Measurements from ENCODE around the gene EHD3.

DNA sequence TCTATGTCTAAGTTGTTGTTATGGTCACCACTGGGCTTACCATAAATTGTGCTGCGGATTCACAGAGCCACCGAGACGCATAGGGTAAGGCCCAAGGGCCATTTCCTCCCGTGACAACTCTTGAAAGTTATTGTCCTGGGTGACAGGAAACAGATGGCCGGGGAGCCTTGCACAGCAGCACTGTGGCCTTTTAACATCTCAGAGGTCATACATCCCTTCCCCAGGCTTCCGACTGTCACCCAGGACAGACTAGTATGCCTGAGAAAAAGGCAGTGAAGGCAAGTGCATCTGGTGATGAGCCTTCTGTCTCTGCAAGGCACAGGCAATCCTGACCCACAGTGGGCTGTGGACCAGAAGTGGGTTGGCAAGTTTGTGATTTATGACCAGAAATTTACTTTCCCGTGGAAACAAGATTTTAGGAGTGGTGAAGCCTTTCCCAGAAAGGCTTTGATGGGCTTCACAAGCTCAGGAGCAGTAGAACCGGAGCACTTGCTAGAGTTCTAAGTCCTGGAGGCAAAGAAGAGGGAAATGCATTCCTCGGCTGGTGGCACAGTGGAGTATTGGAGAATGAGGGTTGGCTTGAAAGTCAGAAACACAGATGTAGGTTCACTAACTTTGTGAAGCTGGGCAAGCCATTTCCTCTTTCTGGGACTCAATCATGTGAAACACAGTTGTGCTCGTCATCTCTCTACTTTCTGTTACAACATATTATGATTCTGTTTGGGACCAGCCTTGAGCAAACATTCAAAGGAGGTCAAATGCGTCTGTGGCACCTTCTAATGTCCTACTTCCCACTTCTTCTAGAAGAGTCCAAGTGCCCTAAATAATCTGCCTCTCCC lies 14.6 kb upstream of the EHD3 start:
- TF ChIP-seq POLR2AphosphoS5 (IDR thresholded peaks at IDR 0.05; ENCODE audit: low read depth), result no peak
- TF ChIP-seq, protein P1, sequence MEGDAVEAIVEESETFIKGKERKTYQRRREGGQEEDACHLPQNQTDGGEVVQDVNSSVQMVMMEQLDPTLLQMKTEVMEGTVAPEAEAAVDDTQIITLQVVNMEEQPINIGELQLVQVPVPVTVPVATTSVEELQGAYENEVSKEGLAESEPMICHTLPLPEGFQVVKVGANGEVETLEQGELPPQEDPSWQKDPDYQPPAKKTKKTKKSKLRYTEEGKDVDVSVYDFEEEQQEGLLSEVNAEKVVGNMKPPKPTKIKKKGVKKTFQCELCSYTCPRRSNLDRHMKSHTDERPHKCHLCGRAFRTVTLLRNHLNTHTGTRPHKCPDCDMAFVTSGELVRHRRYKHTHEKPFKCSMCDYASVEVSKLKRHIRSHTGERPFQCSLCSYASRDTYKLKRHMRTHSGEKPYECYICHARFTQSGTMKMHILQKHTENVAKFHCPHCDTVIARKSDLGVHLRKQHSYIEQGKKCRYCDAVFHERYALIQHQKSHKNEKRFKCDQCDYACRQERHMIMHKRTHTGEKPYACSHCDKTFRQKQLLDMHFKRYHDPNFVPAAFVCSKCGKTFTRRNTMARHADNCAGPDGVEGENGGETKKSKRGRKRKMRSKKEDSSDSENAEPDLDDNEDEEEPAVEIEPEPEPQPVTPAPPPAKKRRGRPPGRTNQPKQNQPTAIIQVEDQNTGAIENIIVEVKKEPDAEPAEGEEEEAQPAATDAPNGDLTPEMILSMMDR (IDR thresholded peaks at IDR 0.05; ENCODE audit: insufficient read depth, low read length), result no peak
